ENCODE data around the gene TMEM31.

Gene TMEM31

DNA sequence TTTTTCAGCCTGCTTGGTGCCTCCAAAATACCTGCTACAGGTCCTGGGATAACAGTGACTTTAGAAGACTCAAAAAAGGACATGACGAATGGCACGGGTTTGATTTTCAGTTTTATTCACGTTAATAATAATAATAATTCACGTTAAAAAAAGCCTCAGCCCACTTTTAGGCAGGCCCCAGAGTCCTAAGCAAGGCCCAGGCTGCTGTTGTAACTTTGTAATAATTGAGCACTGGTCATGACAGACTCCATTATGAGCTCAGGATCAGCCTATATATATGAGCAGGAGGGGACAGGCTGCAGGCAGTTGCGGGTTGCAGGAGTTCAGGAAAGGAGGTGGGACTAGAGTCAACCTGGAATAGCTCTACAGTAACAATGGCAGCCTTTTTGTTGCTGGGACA lies at the start of gene TMEM31:
Gene TMEM31 (plus strand): TSS at position 301 of the 400 bp plus-strand sequence. CDS start 1,350 bp downstream, outside the sequence.
- no peak for FAIRE-seq

DNA sequence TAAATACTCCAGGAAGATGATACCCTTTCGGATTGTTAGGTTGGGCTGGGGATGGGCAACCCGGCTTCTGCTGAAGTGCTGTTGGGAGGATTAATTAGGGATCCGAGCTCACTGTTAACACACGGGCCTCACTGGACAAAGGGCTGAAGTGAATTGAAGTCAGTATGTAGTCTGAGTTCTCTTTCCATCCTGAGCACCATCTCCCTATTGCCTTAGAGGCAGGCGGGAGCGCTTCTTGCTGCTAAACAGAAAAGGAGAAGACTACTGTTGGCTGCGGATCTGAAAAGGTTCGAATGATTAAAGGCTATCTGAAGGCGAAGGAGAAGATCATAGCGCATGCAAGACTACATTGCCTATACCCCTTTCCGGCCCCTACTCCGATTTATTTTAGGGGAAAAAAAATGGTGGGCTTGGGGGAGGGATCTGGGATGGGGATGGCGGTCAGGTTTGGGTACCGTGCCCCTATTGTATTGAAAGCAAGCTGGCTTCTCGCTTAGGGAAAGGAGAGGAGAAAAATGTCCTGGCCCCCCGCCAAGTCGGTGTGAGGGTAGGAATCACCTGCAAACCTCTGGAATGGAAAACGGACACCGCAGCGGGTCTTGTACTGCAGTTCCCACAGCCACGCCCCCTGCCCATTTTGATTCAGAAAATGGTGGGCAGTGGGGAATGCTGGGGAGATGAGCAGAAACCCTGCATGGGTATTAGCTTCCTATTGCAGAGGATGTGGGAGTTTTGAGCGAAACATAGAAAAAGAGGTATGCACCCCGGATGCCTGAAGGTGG lies 46.5 kb upstream of the TMEM31 start:
- FAIRE-seq: no peak

DNA sequence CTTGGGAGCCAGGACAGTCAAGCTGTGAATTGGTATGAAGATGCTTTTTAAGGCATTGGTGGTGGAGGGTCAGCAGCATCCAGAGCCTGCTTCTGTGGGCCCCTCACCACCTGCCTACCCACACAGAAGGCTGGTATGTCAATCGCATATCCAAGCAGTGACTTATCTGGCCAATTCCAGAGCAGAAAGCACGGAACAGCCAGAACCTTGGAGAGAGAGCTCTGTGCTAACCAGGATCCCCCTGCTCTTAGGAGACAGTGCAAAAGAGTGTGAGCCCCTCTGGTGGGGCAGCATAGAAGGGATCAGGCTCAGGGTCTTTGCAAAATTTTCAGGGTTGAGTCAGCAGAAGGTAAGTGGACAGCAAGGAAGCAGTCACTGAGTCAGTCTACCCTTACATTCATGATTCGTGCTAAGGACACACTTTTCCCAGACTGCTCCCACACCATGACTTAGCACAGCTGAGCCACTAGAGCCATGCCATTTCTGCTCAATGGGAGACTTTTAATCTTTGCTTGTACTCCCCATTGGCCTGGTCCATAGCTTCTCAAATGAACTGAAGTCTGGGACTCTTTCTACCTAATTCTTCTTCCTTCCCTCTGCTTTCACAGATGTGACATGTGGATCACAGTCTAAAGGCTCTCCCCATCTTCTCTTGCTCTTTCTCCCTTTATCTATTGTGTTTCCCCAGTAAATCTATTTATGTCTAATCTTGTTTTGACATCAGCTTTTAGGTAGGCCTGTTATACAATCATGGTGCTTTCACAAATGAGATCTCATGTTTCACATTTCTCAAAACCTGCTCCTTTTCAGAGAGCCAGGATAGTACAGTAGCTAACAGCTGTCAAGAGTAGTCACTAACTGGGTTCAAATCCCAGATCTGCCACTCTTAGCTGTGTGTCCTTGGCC lies 44.3 kb upstream of the TMEM31 start:
- FAIRE-seq: no peak

GRCh38 chrX:103669745-103670144 lies 41.0 kb upstream of the TMEM31 start:
- FAIRE-seq: no peak

GRCh38 chrX:103674531-103675454 lies 35.9 kb upstream of the TMEM31 start:
- no peak for FAIRE-seq

DNA sequence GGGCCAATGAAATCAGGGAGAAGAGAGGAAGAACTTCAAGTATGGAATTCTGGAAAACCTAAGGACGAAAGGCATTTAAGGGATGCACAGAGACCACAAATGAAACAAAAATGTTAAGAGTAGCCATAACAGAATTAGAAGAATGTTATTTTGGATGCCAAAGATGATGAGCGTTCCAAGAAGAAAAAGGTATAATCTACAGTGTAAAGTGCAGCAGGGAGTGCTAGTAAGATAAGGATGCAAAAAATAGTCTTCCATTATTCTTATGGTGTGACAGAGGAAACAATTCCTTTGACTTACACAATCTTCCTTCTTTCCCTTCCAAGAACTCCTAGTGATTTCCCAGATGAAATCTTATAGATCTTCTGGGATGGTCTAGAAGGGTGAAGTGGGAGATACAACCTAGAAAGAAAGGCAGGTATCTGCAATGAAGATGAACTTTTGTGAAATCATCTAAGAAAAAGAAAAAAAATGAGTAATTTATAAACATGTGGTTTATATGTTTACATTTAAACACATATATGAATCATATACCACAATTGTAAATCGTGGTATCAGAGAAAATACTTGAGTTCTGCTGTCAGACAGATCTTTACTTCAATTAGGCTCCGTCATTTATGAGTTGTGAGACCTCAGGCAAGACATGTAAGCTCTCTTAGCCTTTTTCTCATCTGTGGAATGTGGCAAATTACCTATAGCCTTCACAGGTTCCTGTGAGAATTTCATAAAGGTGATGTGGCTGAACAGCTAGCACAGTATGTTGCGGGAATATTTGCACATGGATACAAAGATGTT lies 32.3 kb upstream of the TMEM31 start:
- no peak for FAIRE-seq

GRCh38 chrX:103681443-103681842 lies 29.3 kb upstream of the TMEM31 start:
- FAIRE-seq: no peak

DNA sequence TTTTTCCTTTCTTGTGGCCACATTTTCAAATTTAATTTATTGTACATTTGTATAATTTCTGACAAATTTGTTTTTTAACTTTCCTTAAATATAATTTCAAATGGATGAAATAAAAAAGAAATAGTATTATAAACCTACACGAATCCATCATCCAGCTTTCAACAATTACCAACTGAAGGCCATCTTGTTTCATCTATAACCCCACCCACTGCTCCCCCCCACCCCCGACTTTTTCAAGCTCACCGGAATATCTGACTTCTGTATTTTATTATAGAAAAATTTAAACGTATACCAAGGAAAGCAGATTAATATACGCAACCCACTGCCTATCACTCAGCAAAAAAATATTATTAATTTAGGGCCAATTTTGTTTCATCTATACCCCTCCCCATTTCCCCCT lies 25.3 kb upstream of the TMEM31 start:
- no peak for FAIRE-seq

DNA sequence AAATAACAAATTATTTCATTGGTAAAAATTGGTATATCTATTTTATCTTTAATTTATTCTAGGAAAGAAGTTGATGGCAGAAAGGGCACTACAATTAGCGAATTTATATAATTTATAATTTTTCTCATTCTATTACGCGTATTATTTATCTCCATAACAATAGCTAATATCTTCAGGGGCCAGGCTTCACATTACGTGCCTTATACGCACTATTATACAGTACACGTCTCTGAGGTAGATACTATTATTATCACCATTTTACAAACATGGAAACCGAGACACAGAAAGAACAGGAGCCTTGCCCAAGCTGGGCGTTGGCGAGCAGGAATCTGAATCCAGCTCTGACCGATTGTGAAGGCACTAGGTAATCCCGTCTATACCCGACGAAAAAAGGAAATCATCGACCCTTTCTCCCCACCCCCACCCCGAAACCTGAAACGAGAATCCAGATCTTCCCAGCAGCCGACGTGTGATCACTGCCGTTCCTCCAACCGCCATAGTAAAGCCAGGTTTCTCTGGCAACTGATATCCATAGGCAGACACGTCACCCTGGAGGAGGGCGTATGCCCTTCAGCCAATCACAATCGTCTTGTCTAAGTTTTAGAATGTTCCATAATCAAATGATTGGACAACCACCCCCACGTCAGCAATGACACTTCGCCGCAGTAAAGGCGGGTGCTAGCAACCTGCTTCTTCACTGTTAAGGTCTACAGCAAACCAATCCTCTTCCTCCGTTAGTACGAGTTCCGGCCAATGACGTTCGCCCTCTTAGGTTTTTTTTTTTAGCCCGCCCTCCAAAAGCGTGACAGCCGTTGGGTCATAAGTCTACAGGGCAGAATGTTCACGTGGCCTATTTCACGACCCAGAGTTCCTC lies 24.3 kb upstream of the TMEM31 start, which contains the start of gene MORF4L2:
Gene MORF4L2 (minus strand): TSS at position 501 of the 874 bp plus-strand sequence. CDS start 9,672 bp downstream, outside the sequence.
- peak; percentile 94 for FAIRE-seq

GRCh38 chrX:103687073-103687695 lies 23.5 kb upstream of the TMEM31 start:
- FAIRE-seq: no peak

DNA sequence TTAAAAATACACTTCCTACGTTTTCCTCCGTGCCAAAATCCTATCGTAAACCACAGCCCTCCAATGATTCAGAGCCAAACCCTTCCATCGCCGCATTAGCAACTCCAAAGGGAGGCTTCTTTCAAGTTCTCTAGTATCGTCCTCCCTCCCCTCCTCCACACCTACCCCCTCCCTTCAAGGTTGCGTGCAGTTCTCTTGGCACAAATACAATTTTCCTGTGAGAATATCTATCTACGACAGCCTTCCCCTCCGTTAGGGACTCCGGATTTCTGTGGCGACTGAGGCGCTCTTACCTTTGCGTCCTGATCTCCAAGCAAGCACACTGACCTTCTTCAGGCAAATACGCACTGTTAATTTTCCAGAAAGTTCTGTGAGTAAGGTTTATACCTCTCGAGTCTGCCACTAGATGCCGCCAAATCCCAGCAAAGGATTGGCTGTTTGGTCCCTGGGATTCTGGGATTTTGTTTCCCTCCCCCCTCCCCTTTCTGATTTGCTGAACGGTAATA lies 23.0 kb upstream of the TMEM31 start:
- peak; percentile 42 for FAIRE-seq

GRCh38 chrX:103688946-103689345 lies 21.8 kb upstream of the TMEM31 start:
- FAIRE-seq: peak; percentile 71

- no peak for FAIRE-seq
Observed at GRCh38 chrX:103691059-103691458, 19.6 kb upstream of the TMEM31 start.

DNA sequence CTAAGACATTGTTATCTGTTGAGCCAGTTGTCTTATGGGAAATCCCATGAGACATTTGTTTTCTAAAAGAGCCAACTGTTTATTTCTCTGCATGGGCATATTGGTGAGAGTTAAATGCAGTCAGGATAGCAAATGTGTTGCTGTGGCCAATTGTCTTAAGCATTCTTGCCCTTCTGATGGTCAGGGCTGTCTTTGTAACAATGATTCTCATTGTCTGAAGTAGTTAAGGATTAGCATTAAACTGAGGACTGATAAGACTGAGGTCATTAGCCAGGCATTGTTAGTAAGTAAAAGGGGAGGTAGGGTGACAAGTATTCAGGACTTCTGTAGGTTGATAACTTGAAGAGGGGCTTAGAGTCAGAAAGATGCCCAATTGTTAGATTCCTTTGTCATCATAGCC lies 13.0 kb upstream of the TMEM31 start:
- no peak for FAIRE-seq

DNA sequence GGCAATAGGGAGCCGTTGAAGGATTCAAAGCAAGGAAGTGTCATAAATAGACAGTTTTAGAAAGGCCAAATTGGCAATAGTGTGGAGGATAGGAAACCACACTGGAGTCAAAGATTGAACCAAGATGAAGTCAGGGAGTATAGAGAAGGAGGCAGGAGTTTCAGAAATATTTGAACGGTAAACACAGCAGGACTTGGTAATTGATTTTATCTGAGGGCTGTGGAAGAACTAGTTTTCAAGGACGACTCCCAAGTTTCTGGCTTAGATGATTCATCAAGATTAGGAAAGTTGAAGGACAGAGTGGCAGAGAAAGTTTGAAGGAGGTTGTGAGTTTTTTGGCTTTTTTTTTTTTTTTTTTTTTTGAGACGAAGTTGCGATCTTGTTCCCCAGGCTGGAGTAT lies 11.5 kb upstream of the TMEM31 start:
- FAIRE-seq: no peak

- FAIRE-seq: no peak
Observed at GRCh38 chrX:103704863-103705262, 5.8 kb upstream of the TMEM31 start.

DNA sequence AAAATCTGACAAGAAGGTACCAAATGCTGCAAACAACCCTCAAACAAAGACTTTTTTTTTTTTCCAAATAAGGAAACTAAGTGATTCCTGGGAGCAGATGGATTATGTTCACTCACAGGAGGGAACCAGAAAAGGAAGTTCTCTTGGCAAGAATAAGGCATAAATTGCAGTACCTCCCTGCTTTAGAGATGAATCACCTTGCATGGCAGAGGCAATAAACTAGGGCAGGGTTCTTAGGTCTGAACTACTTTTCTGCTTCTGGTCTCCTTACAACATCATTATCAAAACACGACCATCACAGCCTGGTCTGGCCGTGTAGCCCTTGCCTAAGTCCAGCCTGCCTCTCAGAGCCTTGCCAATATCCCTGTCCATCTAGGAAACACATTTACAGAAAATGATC lies 6.3 kb downstream of the TMEM31 start:
- FAIRE-seq: no peak

- FAIRE-seq: no peak
Observed at GRCh38 chrX:103718120-103718519, 7.4 kb downstream of the TMEM31 start.

- FAIRE-seq: no peak
Observed at GRCh38 chrX:103722505-103722904, 11.8 kb downstream of the TMEM31 start.

GRCh38 chrX:103726477-103726876 lies 15.8 kb downstream of the TMEM31 start:
- FAIRE-seq: no peak
